NOMO-1 treated with DMSO at 0.1 percent for 48 hours (cell line): ENCODE data around the gene MCM5.

Source experiments
- DNase-seq: peaks from one replicate; lab custom pipeline; 2025; ENCODE audit not compliant: unreplicated experiment; lab: John Stamatoyannopoulos, UW

The MCM5 gene

GRCh38 chr22:35399678-35400500 lies at the start of gene MCM5:
Gene MCM5, plus strand, starts transcription at chr22:35400140. Its CDS starts 299 bp downstream, at chr22:35400439.
- peak; percentile 99 for DNase-seq

- DNase-seq: peak; percentile 80
Measured at GRCh38 chr22:35350539-35351503, 49.1 kb upstream of the MCM5 start.

- peak; percentile 91 for DNase-seq
Measured at GRCh38 chr22:35352214-35353111, 47.5 kb upstream of the MCM5 start.

- DNase-seq: no peak
Measured at GRCh38 chr22:35353318-35353717, 46.6 kb upstream of the MCM5 start.

- no peak for DNase-seq
Measured at GRCh38 chr22:35354068-35354467, 45.9 kb upstream of the MCM5 start.

- no peak for DNase-seq
Measured at GRCh38 chr22:35357883-35358621, 41.9 kb upstream of the MCM5 start.

GRCh38 chr22:35359380-35360065 lies 40.4 kb upstream of the MCM5 start:
- no peak for DNase-seq

- DNase-seq: no peak
Measured at GRCh38 chr22:35361001-35361558, 38.9 kb upstream of the MCM5 start.

- no peak for DNase-seq
Measured at GRCh38 chr22:35363566-35364086, 36.3 kb upstream of the MCM5 start.

- DNase-seq: peak; percentile 44
Measured at GRCh38 chr22:35364230-35364629, 35.7 kb upstream of the MCM5 start.

GRCh38 chr22:35367331-35367886 lies 32.5 kb upstream of the MCM5 start:
- peak; percentile 82 for DNase-seq

- DNase-seq: no peak
Measured at GRCh38 chr22:35368386-35368785, 31.6 kb upstream of the MCM5 start.

- DNase-seq: no peak
Measured at GRCh38 chr22:35369996-35370395, 29.9 kb upstream of the MCM5 start.

- DNase-seq: no peak
Measured at GRCh38 chr22:35373781-35374180, 26.2 kb upstream of the MCM5 start.

- DNase-seq: peak; percentile 12
Measured at GRCh38 chr22:35375031-35375430, 24.9 kb upstream of the MCM5 start.

- DNase-seq: no peak
Measured at GRCh38 chr22:35375526-35375925, 24.4 kb upstream of the MCM5 start.

- DNase-seq: peak; percentile 99
Measured at GRCh38 chr22:35376728-35377472, 23.0 kb upstream of the MCM5 start.

- peak; percentile 29 for DNase-seq
Measured at GRCh38 chr22:35377735-35378134, 22.2 kb upstream of the MCM5 start.
